Keratinocyte (primary cell): ENCODE measurements around the gene HABP2. TPM values are rescaled to one million over a fixed set of nuclear protein-coding genes. Genes with fewer than 3 reads are reported as not detected.

Source experiments
- DNase-seq: peaks from one replicate; pipeline ENCODE4 v3.0.0-alpha.2; 2011; ENCODE audit warnings: low read depth, missing footprints, low spot score
- FAIRE-seq: peaks from 2 replicates; lab custom pipeline; 2011; peaks lifted over from hg19 to GRCh38; lab: Jason Lieb, UNC
- H2AFZ ChIP-seq: 2 replicates; pipeline ENCODE4 v1.6.0; 2012; ENCODE audit warnings: low read length, control low read depth, inconsistent platforms; ENCODE audit not compliant: control insufficient read depth
- H3K27ac ChIP-seq: 2 replicates; pipeline ENCODE4 v1.5.1; 2011; ENCODE audit warnings: low read length; ENCODE audit not compliant: control insufficient read depth, insufficient read depth
- H3K27me3 ChIP-seq: 3 replicates; pipeline ENCODE4 v1.6.0; 2011; ENCODE audit warnings: low read length; ENCODE audit not compliant: control insufficient read depth, insufficient read depth; ENCODE audit errors: extremely low read depth
- H3K36me3 ChIP-seq, 2 experiments: 2 replicates in 1 of 2; 3 replicates in 1 of 2; pipeline ENCODE4 v1.5.1; 2011; ENCODE audit warnings: low read length in 2 of 2, mild to moderate bottlenecking in 1 of 2; ENCODE audit not compliant: control insufficient read depth in 2 of 2, insufficient read depth in 2 of 2; ENCODE audit errors: extremely low read depth in 1 of 2
- H3K4me1 ChIP-seq: 3 replicates; pipeline ENCODE4 v1.5.1; 2011; ENCODE audit warnings: low read length; ENCODE audit not compliant: control insufficient read depth, insufficient read depth; ENCODE audit errors: extremely low read depth
- H3K4me2 ChIP-seq: 3 replicates; pipeline ENCODE4 v1.6.0; 2011; ENCODE audit warnings: low read depth, low read length; ENCODE audit not compliant: control insufficient read depth, insufficient read depth; ENCODE audit errors: extremely low read depth
- H3K4me3 ChIP-seq, 3 experiments: fragments of 200-600 bp in 1 of 3; sonication (generic) in 1 of 3; 2 replicates in 2 of 3; 3 replicates in 1 of 3; pipeline ENCODE4 v1.5.1; 2011 to 2016; ENCODE audit warnings: low read length in 3 of 3, mild to moderate bottlenecking in 3 of 3, control low read depth in 2 of 3, inconsistent platforms in 1 of 3, low read depth in 1 of 3, mixed read lengths in 1 of 3, mixed run types in 1 of 3, moderate library complexity in 1 of 3; ENCODE audit not compliant: control insufficient read depth in 2 of 3, insufficient read depth in 2 of 3; ENCODE audit errors: extremely low read depth in 1 of 3
- H3K79me2 ChIP-seq: 2 replicates; pipeline ENCODE4 v1.6.0; 2012; ENCODE audit warnings: low read length; ENCODE audit not compliant: control insufficient read depth, insufficient read depth
- H3K9ac ChIP-seq: 3 replicates; pipeline ENCODE4 v1.6.0; 2011; ENCODE audit warnings: low read length; ENCODE audit not compliant: control insufficient read depth, insufficient read depth; ENCODE audit errors: extremely low read depth
- H3K9me1 ChIP-seq: 3 replicates; pipeline ENCODE4 v1.6.0; 2011; ENCODE audit warnings: low read length; ENCODE audit not compliant: control insufficient read depth, insufficient read depth; ENCODE audit errors: extremely low read depth
- H3K9me3 ChIP-seq: 2 replicates; pipeline ENCODE4 v1.5.1; 2012; ENCODE audit warnings: low read depth, low read length; ENCODE audit not compliant: control insufficient read depth
- H4K20me1 ChIP-seq: 3 replicates; pipeline ENCODE4 v1.6.0; 2011; ENCODE audit warnings: low read length; ENCODE audit not compliant: control insufficient read depth, insufficient read depth; ENCODE audit errors: extremely low read depth
- EZH2 ChIP-seq: IDR thresholded peaks from one replicate; pipeline ENCODE4 v1.6.1; 2012; ENCODE audit warnings: inconsistent platforms, mild to moderate bottlenecking, low read length, moderate library complexity
- dilution Hi-C: fragments of 300-500 bp; cut with MboI; formaldehyde crosslinking; loops from one replicate; pipeline ENCODE4 v1.7.0; 2020; ENCODE audit warnings: low sequenced_read_pairs; ENCODE audit not compliant: extremely low pct_ligation_motif_present
- polyA plus RNA-seq, 5 experiments: library from polyadenylated mRNA; depleted of rRNA in 3 of 5; stranded (reverse) in 3 of 5; stranded (forward) in 1 of 5; unstranded in 1 of 5; fragments of >200 nt; gene quantifications; 1 replicate in 1 of 5; 2 replicates in 3 of 5; 3 replicates in 1 of 5; pipeline versions ENCODE4 v1.2.1 to v1.2.3, GENCODE V29; 2011 to 2012; ENCODE audit warnings: missing spikeins in 2 of 5, low read depth in 1 of 5, low replicate concordance in 1 of 5
- TF ChIP-seq, protein P1 (sequence below), 3 experiments: IDR thresholded peaks in 1 of 3; conservative IDR thresholded peaks in 1 of 3; optimal IDR thresholded peaks in 1 of 3; 2 replicates in 2 of 3; 3 replicates in 1 of 3; pipeline versions ENCODE3 to v1.5.1; 2011; ENCODE audit warnings: low read length in 3 of 3, mild to moderate bottlenecking in 3 of 3, moderate library complexity in 2 of 3, control low read depth in 1 of 3, inconsistent platforms in 1 of 3; ENCODE audit not compliant: insufficient read depth in 2 of 3; ENCODE audit errors: extremely low read depth in 1 of 3

The HABP2 gene
- polyA plus RNA-seq, 1 donor (not counting 4 experiments of a cell fraction or from before 2014, with no cell fraction given): not detected

DNA sequence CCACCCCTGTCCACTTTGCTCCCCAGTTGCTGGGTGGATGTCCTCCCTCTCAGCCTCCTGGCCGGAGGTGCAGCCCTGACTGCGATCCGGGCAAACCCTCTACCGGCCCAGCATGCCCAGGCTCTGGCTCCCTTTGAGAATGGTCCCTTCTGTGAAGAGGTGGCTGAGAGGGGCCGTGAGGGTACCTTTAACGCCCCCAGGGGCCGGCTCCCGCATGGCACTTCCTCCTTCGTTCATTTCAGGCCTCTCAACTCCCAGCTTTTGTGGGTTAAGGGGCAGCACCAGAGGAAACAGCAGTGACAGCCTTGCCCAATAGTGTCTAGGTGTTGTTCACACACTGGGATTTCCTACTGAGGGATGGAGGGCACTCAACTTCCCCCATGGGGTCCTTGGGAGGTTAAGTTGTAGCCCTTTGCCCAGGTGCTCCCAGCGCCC lies 33.2 kb upstream of the HABP2 start:
- Histone ChIP-seq H3K4me3 (no peak overlapping the region), H3K36me3 (no peaks in the 10 kb centered on the region), H3K4me2 (no peak overlapping the region), H3K27me3 (no peaks in the 10 kb centered on the region), H3K9ac (no peak overlapping the region), H3K9me3 (no peaks in the 10 kb centered on the region), H3K27ac (no peak overlapping the region), H2AFZ (no peak overlapping the region), H4K20me1 (no peaks in the 10 kb centered on the region), H3K9me1 (no peaks in the 10 kb centered on the region), H3K79me2 (no peaks in the 10 kb centered on the region), H3K4me1 (no peaks in the 10 kb centered on the region)
- DNase-seq (no peak), FAIRE-seq (no peak)
- dilution Hi-C loops: no loop called here
- TF ChIP-seq, protein P1, sequence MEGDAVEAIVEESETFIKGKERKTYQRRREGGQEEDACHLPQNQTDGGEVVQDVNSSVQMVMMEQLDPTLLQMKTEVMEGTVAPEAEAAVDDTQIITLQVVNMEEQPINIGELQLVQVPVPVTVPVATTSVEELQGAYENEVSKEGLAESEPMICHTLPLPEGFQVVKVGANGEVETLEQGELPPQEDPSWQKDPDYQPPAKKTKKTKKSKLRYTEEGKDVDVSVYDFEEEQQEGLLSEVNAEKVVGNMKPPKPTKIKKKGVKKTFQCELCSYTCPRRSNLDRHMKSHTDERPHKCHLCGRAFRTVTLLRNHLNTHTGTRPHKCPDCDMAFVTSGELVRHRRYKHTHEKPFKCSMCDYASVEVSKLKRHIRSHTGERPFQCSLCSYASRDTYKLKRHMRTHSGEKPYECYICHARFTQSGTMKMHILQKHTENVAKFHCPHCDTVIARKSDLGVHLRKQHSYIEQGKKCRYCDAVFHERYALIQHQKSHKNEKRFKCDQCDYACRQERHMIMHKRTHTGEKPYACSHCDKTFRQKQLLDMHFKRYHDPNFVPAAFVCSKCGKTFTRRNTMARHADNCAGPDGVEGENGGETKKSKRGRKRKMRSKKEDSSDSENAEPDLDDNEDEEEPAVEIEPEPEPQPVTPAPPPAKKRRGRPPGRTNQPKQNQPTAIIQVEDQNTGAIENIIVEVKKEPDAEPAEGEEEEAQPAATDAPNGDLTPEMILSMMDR (optimal IDR thresholded peaks at IDR 0.05 in 1 of 3, IDR thresholded peaks at IDR 0.05 in 1 of 3, conservative IDR thresholded peaks at IDR 0.05 in 1 of 3; ENCODE audit: extremely low read depth in 1 of 3, insufficient read depth in 2 of 3, low read length in 3 of 3): no peak
- no peak for TF ChIP-seq EZH2

DNA sequence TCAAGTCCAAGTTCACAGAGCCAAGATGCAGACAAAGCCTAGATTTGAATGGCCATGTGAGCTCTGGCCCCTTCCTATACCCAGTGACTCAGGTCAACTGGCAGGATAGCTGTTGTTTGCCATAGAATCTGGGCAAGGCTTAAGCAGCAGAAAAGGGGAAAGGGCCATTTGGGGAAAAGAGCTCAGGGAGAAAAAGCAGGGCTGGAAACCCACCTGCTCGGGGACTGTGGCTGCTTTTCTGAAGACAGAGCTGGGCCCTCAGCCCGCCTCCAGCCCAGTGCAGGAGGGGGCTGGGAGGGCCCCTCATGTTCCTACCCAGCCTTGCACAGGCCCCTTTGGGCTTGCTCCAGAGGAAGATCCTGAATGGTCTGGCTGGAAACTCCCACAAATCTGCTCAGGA lies 32.6 kb upstream of the HABP2 start:
- no peak overlapping the region for H2AFZ ChIP-seq
- no peak for FAIRE-seq

More for the DNA sequence above, 32.6 kb upstream of the HABP2 start:
- Histone ChIP-seq H3K27me3 (no peaks in the 10 kb centered on the region), H3K36me3 (no peaks in the 10 kb centered on the region), H3K9ac (no peak overlapping the region), H3K4me3 (no peak overlapping the region), H3K4me1 (no peaks in the 10 kb centered on the region), H3K27ac (no peak overlapping the region), H3K9me3 (no peaks in the 10 kb centered on the region), H3K79me2 (no peaks in the 10 kb centered on the region), H3K4me2 (no peak overlapping the region), H3K9me1 (no peaks in the 10 kb centered on the region), H4K20me1 (no peaks in the 10 kb centered on the region)
- DNase-seq: no peak
- dilution Hi-C loops: no loop called here
- TF ChIP-seq, protein P1 (optimal IDR thresholded peaks at IDR 0.05 in 1 of 3, IDR thresholded peaks at IDR 0.05 in 1 of 3, conservative IDR thresholded peaks at IDR 0.05 in 1 of 3; ENCODE audit: extremely low read depth in 1 of 3, insufficient read depth in 2 of 3, low read length in 3 of 3): no peak
- no peak for TF ChIP-seq EZH2
